GM12873 (cell line): Measurements from ENCODE around the gene ERICH3.

Source experiments
- CTCF ChIP-seq: IDR thresholded peaks from 2 replicates; pipeline ENCODE4 v1.5.1; 2012; ENCODE audit warnings: low read depth, mild to moderate bottlenecking, moderate library complexity, low read length, control low read depth; ENCODE audit not compliant: insufficient read depth; ENCODE audit errors: missing control alignments

The ERICH3 gene

GRCh38 chr1:74713849-74714248, 40.3 kb upstream of the ERICH3 start:
- TF ChIP-seq CTCF, result no peak

- no peak for TF ChIP-seq CTCF
These were observed 39.3 kb upstream of the ERICH3 start for GRCh38 chr1:74712881-74713280.

- no peak for TF ChIP-seq CTCF
These were observed 30.0 kb upstream of the ERICH3 start for GRCh38 chr1:74703386-74704182.

- no peak for TF ChIP-seq CTCF
These were observed 25.7 kb upstream of the ERICH3 start for GRCh38 chr1:74699331-74699730.

GRCh38 chr1:74697832-74698231, 24.2 kb upstream of the ERICH3 start:
- TF ChIP-seq CTCF, result no peak

- no peak for TF ChIP-seq CTCF
These were observed 19.9 kb upstream of the ERICH3 start for GRCh38 chr1:74693473-74693872.

- no peak for TF ChIP-seq CTCF
These were observed 17.3 kb upstream of the ERICH3 start for GRCh38 chr1:74690909-74691308.
